ENCODE results near the gene BRD7.

Gene BRD7

GRCh38 chr16:50368410-50369132, at the start of gene BRD7:
Gene BRD7 (minus strand): TSS chr16:50368988. CDS start chr16:50368774, 214 bp downstream.
- DNase-seq (ENCODE audit: low read depth), result no peak

GRCh38 chr16:50416388-50416787, 47.6 kb upstream of the BRD7 start:
- no peak for DNase-seq (ENCODE audit: low read depth)

- no peak for DNase-seq (ENCODE audit: low read depth)
These were observed 45.4 kb upstream of the BRD7 start for GRCh38 chr16:50414152-50414551.

- no peak for DNase-seq (ENCODE audit: low read depth)
These were observed 42.2 kb upstream of the BRD7 start for GRCh38 chr16:50411034-50411433.

- no peak for DNase-seq (ENCODE audit: low read depth)
These were observed 39.3 kb upstream of the BRD7 start for GRCh38 chr16:50408001-50408561.

GRCh38 chr16:50407351-50407750, 38.6 kb upstream of the BRD7 start:
- DNase-seq (ENCODE audit: low read depth), result no peak

DNA sequence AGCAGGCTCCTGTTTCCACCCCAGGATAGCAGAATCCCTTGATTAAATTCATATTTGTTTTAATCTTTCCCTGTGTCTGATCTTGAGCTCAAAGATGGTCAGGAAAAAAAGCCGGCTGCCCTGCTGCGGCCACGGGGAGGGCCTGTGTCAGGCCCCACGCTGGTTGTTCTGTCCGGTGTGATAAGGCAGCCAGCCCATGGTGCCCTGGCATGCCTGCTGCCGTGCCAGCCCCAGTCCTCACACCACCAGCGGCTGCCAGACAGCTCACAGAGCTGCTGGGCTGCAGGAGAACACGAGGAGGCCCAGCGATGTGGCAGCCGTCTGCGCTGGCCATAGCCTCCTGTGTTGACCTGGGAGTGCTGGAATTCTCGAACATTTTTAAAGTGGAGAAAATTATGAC, 34.7 kb upstream of the BRD7 start:
- no peak for DNase-seq (ENCODE audit: low read depth)

DNA sequence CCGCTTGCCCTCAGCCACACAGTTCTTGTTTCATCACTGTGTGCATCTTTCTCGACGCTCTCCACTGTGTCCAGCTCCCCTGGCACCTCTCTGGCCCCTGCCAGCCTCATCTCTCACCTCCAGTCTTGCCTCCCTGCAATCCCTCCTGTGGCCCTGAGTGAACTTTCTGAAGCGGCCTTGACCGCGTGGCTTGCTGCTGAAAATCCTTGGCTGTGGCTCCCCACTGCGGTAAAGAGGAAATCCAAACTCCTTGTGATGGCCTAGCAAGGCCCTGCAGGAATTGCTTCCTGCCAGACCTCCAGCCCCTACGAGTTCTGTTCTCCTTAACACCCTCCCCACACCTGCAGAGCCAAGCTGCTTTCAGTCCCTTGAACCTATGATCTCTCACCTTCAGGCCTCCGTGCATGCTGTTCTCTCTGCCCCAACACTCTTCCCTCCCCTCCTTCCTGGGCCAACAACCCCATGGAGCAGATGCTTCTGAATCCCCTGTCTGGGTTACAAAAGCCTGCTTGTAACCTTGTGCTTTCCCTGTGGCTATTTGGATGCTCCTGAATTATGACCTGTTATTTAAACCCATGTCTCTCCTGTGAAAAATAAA, 33.6 kb upstream of the BRD7 start:
- no peak for DNase-seq (ENCODE audit: low read depth)

DNA sequence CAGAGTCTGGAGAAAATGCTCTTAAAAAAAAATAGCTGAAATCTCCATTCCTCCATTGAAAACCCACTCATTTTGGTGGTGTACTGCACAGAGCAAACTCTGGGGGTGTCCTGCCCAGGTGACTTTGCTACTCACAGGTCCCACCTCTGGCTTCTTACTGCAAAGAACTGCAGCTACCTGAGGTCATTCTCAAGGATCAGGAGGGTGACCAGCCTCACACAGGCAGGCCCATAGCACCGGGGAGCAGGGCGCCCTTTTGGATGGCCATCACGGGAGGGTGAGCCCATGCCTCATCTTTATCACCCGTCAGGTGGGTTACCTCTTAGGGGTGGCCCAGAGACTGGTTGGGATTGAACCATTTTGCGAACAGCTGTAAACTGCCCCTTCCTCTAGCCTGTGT, 32.6 kb upstream of the BRD7 start:
- DNase-seq (ENCODE audit: low read depth), result no peak

DNA sequence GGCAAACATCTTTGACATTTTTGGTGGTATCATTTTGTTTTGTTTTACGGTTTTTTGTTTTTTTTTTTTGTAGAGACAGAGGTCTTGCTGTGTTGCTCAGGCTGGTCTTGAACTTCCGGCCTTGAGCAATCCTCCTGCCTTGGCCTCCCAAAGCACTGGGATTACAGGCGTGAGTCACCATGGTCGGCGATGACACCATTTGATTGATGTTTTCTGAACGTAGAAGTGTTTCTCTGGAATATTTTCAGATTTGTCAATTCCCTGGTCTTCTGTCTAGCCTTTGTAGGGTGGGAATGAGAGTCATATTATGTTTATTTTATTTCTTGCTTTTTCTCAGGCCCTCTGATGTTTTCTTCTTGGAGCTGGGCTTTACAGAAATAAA, 32.2 kb upstream of the BRD7 start:
- DNase-seq (ENCODE audit: low read depth), result no peak

GRCh38 chr16:50400312-50400966, 31.7 kb upstream of the BRD7 start:
- no peak for DNase-seq (ENCODE audit: low read depth)

DNA sequence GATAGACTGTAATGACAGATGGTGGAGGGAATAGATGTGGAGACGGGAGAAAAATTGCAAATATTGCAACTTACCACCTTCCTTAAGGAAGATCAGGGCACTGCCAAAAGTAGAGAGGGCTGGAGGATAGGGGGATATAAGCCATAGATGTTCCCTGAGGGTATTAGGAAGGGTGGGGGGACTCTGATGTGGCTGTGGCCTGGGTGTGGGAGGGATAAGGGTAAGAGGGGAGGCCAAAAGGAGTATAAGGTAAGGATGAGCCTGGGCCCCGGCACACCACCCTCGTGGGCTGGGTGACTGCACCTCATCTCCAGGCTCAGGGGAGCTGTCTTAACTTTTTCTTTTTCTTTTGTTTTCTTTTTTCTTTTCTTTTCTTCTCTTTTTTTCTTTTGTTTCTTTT, 30.6 kb upstream of the BRD7 start:
- DNase-seq (ENCODE audit: low read depth), result no peak

- DNase-seq (ENCODE audit: low read depth), result no peak
These were observed 29.5 kb upstream of the BRD7 start for GRCh38 chr16:50398336-50398735.

- no peak for DNase-seq (ENCODE audit: low read depth)
These were observed 28.2 kb upstream of the BRD7 start for GRCh38 chr16:50396761-50397535.

DNA sequence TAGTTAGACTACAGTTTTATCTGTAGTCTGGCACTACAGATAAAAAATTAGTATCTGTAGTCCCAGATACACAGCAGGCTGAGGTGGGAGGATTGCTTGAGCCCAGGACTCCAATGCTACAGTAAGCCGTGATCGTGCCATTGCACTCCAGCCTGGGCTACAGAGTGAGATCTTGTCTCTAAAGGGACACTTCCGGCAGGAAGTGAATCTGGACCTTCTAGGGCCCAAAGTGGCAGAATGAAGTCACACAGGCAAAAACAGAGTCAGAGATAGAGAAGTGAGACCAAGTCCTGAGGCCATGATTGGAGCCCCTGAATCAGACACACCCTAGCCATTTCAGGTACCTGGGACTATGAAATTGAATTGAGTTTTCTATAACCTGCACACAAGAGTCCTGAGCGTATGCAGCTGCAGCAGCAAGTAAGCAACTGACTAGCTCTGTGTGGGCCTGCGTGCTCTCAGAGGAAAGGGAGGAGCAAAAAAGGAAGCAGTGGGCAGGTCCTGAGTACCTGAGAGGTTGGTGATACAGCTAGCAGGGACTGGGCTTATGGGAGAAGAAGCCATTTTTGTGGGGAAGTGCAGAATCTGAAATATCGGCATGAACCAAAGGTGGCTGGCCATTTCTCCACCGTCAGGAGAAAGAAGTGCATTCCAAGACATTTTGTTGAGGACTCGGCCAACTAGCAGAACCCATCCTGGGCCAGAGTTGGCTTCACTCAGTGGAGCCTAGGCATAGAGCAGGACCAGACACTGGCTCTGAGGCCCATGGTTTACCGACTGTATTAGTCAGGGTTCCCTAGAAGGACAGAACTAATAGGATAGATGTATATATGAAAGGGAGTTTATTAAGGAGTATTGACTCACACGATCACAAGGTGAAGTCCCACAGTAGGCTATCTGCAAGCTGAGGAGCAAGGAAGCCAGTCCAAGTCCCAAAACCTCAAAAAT, 27.2 kb upstream of the BRD7 start:
- DNase-seq (ENCODE audit: low read depth), result no peak

GRCh38 chr16:50393858-50394802, 25.3 kb upstream of the BRD7 start:
- DNase-seq (ENCODE audit: low read depth), result no peak

DNA sequence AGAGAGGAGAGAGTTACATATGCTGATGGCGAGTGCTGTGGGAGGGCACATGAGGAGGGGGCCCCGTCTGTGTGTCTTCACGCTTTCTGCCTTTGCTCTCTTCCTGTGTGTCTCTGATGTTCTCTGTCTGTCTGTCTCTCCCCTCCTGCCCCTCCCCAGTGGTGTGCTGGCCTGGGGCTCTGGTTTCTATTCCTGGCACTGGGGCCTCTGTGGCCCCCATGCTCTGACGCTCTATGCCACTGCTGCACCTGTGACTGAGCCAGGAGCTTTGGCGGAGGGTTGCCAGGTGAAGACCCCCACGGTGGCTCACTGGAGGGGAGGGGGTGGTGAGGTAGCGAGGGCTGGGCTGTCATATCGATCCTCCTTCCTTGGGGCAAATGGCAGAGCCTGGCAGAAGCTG, 24.6 kb upstream of the BRD7 start:
- no peak for DNase-seq (ENCODE audit: low read depth)

- no peak for DNase-seq (ENCODE audit: low read depth)
These were observed 22.3 kb upstream of the BRD7 start for GRCh38 chr16:50390914-50391716.

- no peak for DNase-seq (ENCODE audit: low read depth)
These were observed 21.6 kb upstream of the BRD7 start for GRCh38 chr16:50390371-50390771.
